OCI-LY7 (cell line): Measurements from ENCODE around the gene WNT3A. TPM values are rescaled to one million over a fixed set of nuclear protein-coding genes. Genes with fewer than 3 reads are reported as not detected.

Experiments used
- BruUV-seq: library from RNA; stranded (reverse); fragments of 400-500 nt; replicated peaks from 2 replicates; lab custom pipeline; 2021; lab: Mats Ljungman, UMichigan
- CTCF ChIA-PET: fragments of 300-600 bp; sonication (Branson Sonifier 250); formaldehyde crosslinking; loops from one replicate; lab custom pipeline; 2022; ENCODE audit warnings: antibody characterized with exemption; ENCODE audit not compliant: unreplicated experiment; lab: Charles Lee
- POLR2A ChIA-PET: fragments of 300-600 bp; sonication (Branson Sonifier 250); formaldehyde crosslinking; loops from one replicate; lab custom pipeline; 2022; ENCODE audit warnings: antibody characterized with exemption; lab: Charles Lee
- DNase-seq: peaks from one replicate; pipeline ENCODE4 v3.0.0-alpha.2; 2015; ENCODE audit warnings: low spot score
- H2AFZ ChIP-seq: fragments of 200-600 bp; sonication (generic), shearing (Covaris generic); 2 replicates; pipeline ENCODE4 v1.6.1; 2014; ENCODE audit warnings: mild to moderate bottlenecking, antibody characterized with exemption, low read length, moderate library complexity
- H3K27ac ChIP-seq: fragments of 200-600 bp; sonication (generic); 2 replicates; pipeline ENCODE4 v1.5.1; 2014; ENCODE audit warnings: mixed run types, low read depth, mild to moderate bottlenecking, moderate library complexity, low read length, inconsistent platforms; ENCODE audit not compliant: poor library complexity, severe bottlenecking
- H3K36me3 ChIP-seq: fragments of 200-600 bp; sonication (generic); 2 replicates; pipeline ENCODE4 v1.6.1; 2014; ENCODE audit warnings: mild to moderate bottlenecking, antibody characterized with exemption, low read length, moderate library complexity, mixed read lengths; ENCODE audit not compliant: insufficient read depth
- H3K4me1 ChIP-seq: fragments of 200-600 bp; sonication (generic); 2 replicates; pipeline ENCODE4 v1.5.1; 2014; ENCODE audit warnings: mild to moderate bottlenecking, low read length; ENCODE audit not compliant: insufficient read depth, poor library complexity, severe bottlenecking
- H3K4me2 ChIP-seq: fragments of 200-600 bp; sonication (generic); 2 replicates; pipeline ENCODE4 v1.6.1; 2014; ENCODE audit warnings: mild to moderate bottlenecking, low read length
- H3K4me3 ChIP-seq: fragments of 200-600 bp; sonication (generic); 2 replicates; pipeline ENCODE4 v1.5.1; 2014; ENCODE audit warnings: mild to moderate bottlenecking, low read depth, low read length; ENCODE audit not compliant: poor library complexity, severe bottlenecking
- H3K79me2 ChIP-seq: fragments of 200-600 bp; sonication (generic); 2 replicates; pipeline ENCODE4 v1.6.1; 2016; ENCODE audit warnings: low read depth, mild to moderate bottlenecking, low read length, moderate library complexity, mixed read lengths; ENCODE audit not compliant: insufficient read depth
- H3K9me2 ChIP-seq: fragments of 200-600 bp; sonication (generic); 2 replicates; pipeline ENCODE4 v1.6.1; 2016; ENCODE audit warnings: mild to moderate bottlenecking, low read length, mixed read lengths; ENCODE audit not compliant: insufficient read depth
- H3K9me3 ChIP-seq: fragments of 200-600 bp; sonication (generic); 2 replicates; pipeline ENCODE4 v1.6.1; 2014; ENCODE audit warnings: mild to moderate bottlenecking, mixed run types, low read length, mixed read lengths
- H4K20me1 ChIP-seq: fragments of 200-600 bp; sonication (generic); 2 replicates; pipeline ENCODE4 v1.6.1; 2014; ENCODE audit warnings: mild to moderate bottlenecking, antibody characterized with exemption, low read length, moderate library complexity, mixed read lengths; ENCODE audit not compliant: insufficient read depth
- CTCF ChIP-seq: fragments of 200-600 bp; sonication (generic); conservative IDR thresholded peaks from 2 replicates; pipeline ENCODE4 v1.5.1; 2014; ENCODE audit warnings: mild to moderate bottlenecking, antibody characterized with exemption, low read length, moderate library complexity, mixed read lengths
- EZH2phosphoT487 ChIP-seq: fragments of 200-600 bp; sonication (generic); IDR thresholded peaks from 2 replicates; pipeline ENCODE4 v1.6.1; 2018; ENCODE audit warnings: low read depth, borderline replicate concordance, mild to moderate bottlenecking, mixed run types, antibody characterized with exemption, low read length, moderate library complexity, mixed read lengths
- intact Hi-C: fragments of 100-400 bp; cut with micrococcal nuclease; formaldehyde crosslinking; loops from one replicate; pipeline ENCODE4 v1.10.0; 2022; ENCODE audit not compliant: unreplicated experiment
- total RNA-seq, 2 experiments: library from RNA; depleted of rRNA in 1 of 2; stranded (reverse); fragments of >200 nt in 1 of 2; shearing (Covaris generic) in 1 of 2; gene quantifications; 2 replicates each; pipeline ENCODE4 v1.2.3, GENCODE V29; 2014 to 2022

Gene WNT3A
- total RNA-seq, 2 experiments from 2014 or later: not detected

DNA sequence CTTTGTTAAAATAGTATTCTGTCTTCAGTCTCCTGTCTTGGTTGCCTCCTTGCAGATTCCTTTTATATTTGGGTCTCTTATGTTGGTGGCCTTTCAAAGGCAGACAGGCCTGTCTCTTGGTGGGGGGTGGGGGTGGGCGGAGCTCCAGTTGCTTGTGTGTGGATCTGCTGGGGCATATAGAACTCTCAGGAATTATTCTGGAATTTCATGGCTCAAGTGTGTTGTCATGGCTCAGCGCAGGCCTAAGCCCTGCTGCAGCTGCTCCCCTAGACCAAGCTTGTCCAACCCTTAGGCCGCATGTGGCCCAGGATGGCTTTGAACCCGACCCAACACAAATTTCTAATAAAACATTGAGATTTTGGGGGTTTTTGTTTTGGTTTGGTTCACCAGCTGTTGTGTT lies 88.4 kb downstream of the WNT3A start:
- no peak overlapping the region for H3K4me2 ChIP-seq
- no TSS peak for BruUV-seq
- no peak overlapping the region for H2AFZ ChIP-seq
- ChIA-PET CTCF (no interaction called here), POLR2A (interaction anchor here (0.6 kb wide), 1 partner anchor 361 kb away, joined by 9 read pairs; no protein-coding TSS in a partner anchor)
- DNase-seq: no peak
- TF ChIP-seq EZH2phosphoT487 (no peak), CTCF (no peak)
- H3K4me1 ChIP-seq: peaks cover 7% of the 10 kb centered on the region
- H3K27ac ChIP-seq: no peak overlapping the region
- H3K4me3 ChIP-seq: no peak overlapping the region
- peaks cover 69% of the 10 kb centered on the region for H3K79me2 ChIP-seq
- intact Hi-C loops: no loop called here
- no peaks in the 10 kb centered on the region for H3K9me2 ChIP-seq
- H3K9me3 ChIP-seq: peaks cover 25% of the 10 kb centered on the region
- H4K20me1 ChIP-seq: peaks cover 26% of the 10 kb centered on the region
- peaks cover 100% of the 10 kb centered on the region for H3K36me3 ChIP-seq

- intact Hi-C loops: no loop called here
- peaks cover 62% of the 10 kb centered on the region for H3K79me2 ChIP-seq
- H3K36me3 ChIP-seq: peaks cover 99% of the 10 kb centered on the region
- ChIA-PET POLR2A (no interaction called here), CTCF (no interaction called here)
- TF ChIP-seq EZH2phosphoT487 (no peak), CTCF (no peak)
- peaks cover 25% of the 10 kb centered on the region for H4K20me1 ChIP-seq
- no peaks in the 10 kb centered on the region for H3K9me2 ChIP-seq
- H3K4me3 ChIP-seq: no peak overlapping the region
- no TSS peak for BruUV-seq
- H3K27ac ChIP-seq: no peak overlapping the region
- H3K4me1 ChIP-seq: no peaks in the 10 kb centered on the region
- no peak overlapping the region for H3K4me2 ChIP-seq
- no peak overlapping the region for H2AFZ ChIP-seq
- no peak for DNase-seq
- H3K9me3 ChIP-seq: peaks cover 25% of the 10 kb centered on the region
Measured at GRCh38 chr1:228095938-228096337, 89.1 kb downstream of the WNT3A start.

- Histone ChIP-seq H2AFZ (no peak overlapping the region), H3K9me3 (peaks cover 25% of the 10 kb centered on the region), H4K20me1 (peaks cover 21% of the 10 kb centered on the region), H3K9me2 (no peaks in the 10 kb centered on the region), H3K4me2 (no peak overlapping the region), H3K4me3 (no peak overlapping the region), H3K36me3 (peaks cover 98% of the 10 kb centered on the region), H3K79me2 (peaks cover 54% of the 10 kb centered on the region), H3K27ac (no peak overlapping the region), H3K4me1 (peaks cover 7% of the 10 kb centered on the region)
- intact Hi-C loops: no loop called here
- no TSS peak for BruUV-seq
- ChIA-PET CTCF (no interaction called here), POLR2A (no interaction called here)
- no peak for DNase-seq
- TF ChIP-seq EZH2phosphoT487: no peak
- TF ChIP-seq CTCF: no peak
Measured at GRCh38 chr1:228096416-228097332, 89.9 kb downstream of the WNT3A start.
